Psoas muscle (tissue), 8 donors: ENCODE data around the gene PHRF1. TPM values are rescaled to one million over a fixed set of nuclear protein-coding genes. Genes with fewer than 3 reads are reported as not detected.

Experiments
- ATAC-seq, 4 donors: fragments of 200-7000 bp; cut with Tn5 transposase; one replicate each; pipeline ENCODE4 v1.9.1; 2020; ENCODE audit warnings: moderate library complexity in 3 of 4, mild to moderate bottlenecking in 2 of 4
- DNase-seq, 2 donors: peaks; one replicate each; pipeline ENCODE4 v3.0.0-alpha.2; 2020
- H3K27ac ChIP-seq: fragments of 200-600 bp; one replicate; pipeline ENCODE4 v1.8.0; 2022
- H3K27me3 ChIP-seq, 3 donors: fragments of 200-600 bp in 1 of 3; one replicate each; pipeline versions ENCODE4 v1.6.1 to v1.8.0; 2013 to 2022; ENCODE audit warnings: low read length in 2 of 3, mild to moderate bottlenecking in 2 of 3, moderate library complexity in 1 of 3; ENCODE audit not compliant: insufficient read depth in 3 of 3
- H3K36me3 ChIP-seq, 2 donors: fragments of 200-600 bp in 1 of 2; one replicate each; pipeline versions ENCODE4 v1.6.1 to v1.8.0; 2013 to 2022; ENCODE audit warnings: low read depth in 1 of 2, mild to moderate bottlenecking in 1 of 2, moderate library complexity in 1 of 2; ENCODE audit not compliant: insufficient read depth in 1 of 2
- H3K4me1 ChIP-seq: fragments of 200-600 bp; one replicate; pipeline ENCODE4 v1.8.0; 2022
- H3K4me3 ChIP-seq: fragments of 200-600 bp; one replicate; pipeline ENCODE4 v1.8.0; 2022; ENCODE audit warnings: mild to moderate bottlenecking
- H3K9me3 ChIP-seq: fragments of 200-600 bp; one replicate; pipeline ENCODE4 v1.8.0; 2022
- CTCF ChIP-seq: fragments of 200-600 bp; IDR thresholded peaks from one replicate; pipeline ENCODE4 v1.8.0; 2022; ENCODE audit warnings: antibody characterized with exemption
- WGBS, 3 donors: extraction: QIAGEN DNeasy Blood & Tissue Kit; methylation state at CpG; one replicate each; pipeline versions ENCODE4 v1.1.6 to v1.1.7; 2013; 5-methylcytosine and 5-hydroxymethylcytosine counted together
- intact Hi-C, 2 donors: fragments of 100-400 bp; cut with DNase I; formaldehyde crosslinking; loops; one replicate each; pipeline versions ENCODE4 v1.11.0 to v1.14.2; 2022
- polyA plus RNA-seq, 3 donors: library from polyadenylated mRNA; stranded (reverse); fragments of 200-250 nt; gene quantifications; one replicate each; pipeline ENCODE4 v1.2.3, GENCODE V29; 2013
- total RNA-seq, 4 donors: library from RNA; stranded (reverse); fragmentation: NEBNext Ultra II Directional in 2 of 4; extraction: Animal tissue kit (Norgen Biotek cat#: 25700) in 2 of 4; gene quantifications; one replicate each; pipeline versions ENCODE4 v1.2.1 to v1.2.4, GENCODE V29; 2021 to 2023
- donor health status: healthy with polysubstance abuse.
- donor health status: DM: no; HTN: no; CAD: no; lungs with moderate emphysema.
- donor health status: Bipolar disorder and iron deficiency.
- donor health status: healthy.
- donor health status: DM: yes; HTN: yes; CAD: no.
- donor health status: DM: no; HTN: no; CAD: no.
- donor health status: DM: no; HTN: no; CAD: no.
- donor health status: DM: yes; HTN: yes; CAD: no.

PHRF1 gene
- total and polyA plus RNA-seq, 7 donors: 11.7 to 31.2 (median 19.8) TPM

DNA sequence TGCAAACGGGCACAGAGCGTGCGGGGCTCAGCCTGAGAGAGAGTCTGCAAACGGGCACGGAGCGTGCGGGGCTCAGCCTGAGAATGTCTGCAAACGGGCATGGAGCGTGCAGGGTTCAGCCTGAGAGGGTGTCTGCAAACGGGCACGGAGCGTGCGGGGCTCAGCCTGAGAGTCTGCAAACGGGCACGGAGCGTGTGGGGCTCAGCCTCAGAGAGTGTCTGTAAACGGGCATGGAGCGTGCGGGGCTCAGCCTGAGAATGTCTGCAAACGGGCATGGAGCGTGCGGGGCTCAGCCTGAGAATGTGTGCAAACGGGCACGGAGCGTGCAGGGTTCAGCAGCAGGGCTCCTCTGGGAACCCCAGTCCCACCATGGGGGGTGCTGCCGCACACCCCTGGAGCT is 13.5 kb downstream of the PHRF1 start:
- ATAC-seq (no peak), DNase-seq (no peak)
- Histone ChIP-seq H3K27me3 (no peaks in the 10 kb centered on the region), H3K4me3 (no peak overlapping the region), H3K36me3 (peaks cover 0 to 95% of the 10 kb centered on the region in 2 donors), H3K4me1 (no peaks in the 10 kb centered on the region), H3K9me3 (no peaks in the 10 kb centered on the region), H3K27ac (no peak overlapping the region)
- intact Hi-C loops: no loop called here
- 94 to 95% (median 94%) methylated on average over 26 of the region's 26 CpGs for WGBS, 3 donors
- no peak for TF ChIP-seq CTCF

GRCh38 chr11:590997-591396 is 14.7 kb downstream of the PHRF1 start:
- H3K9me3 ChIP-seq: no peaks in the 10 kb centered on the region
- no peak overlapping the region for H3K4me3 ChIP-seq
- DNase-seq (no peak), ATAC-seq (no peak)
- no peak for TF ChIP-seq CTCF
- no peaks in the 10 kb centered on the region for H3K4me1 ChIP-seq
- 72 to 82% (median 82%) methylated on average over 11 of the region's 11 CpGs for WGBS, 3 donors
- intact Hi-C loops: no loop called here
- peaks cover 0 to 100% of the 10 kb centered on the region in 2 donors for H3K36me3 ChIP-seq
- H3K27ac ChIP-seq: no peak overlapping the region
- H3K27me3 ChIP-seq: no peaks in the 10 kb centered on the region

DNA sequence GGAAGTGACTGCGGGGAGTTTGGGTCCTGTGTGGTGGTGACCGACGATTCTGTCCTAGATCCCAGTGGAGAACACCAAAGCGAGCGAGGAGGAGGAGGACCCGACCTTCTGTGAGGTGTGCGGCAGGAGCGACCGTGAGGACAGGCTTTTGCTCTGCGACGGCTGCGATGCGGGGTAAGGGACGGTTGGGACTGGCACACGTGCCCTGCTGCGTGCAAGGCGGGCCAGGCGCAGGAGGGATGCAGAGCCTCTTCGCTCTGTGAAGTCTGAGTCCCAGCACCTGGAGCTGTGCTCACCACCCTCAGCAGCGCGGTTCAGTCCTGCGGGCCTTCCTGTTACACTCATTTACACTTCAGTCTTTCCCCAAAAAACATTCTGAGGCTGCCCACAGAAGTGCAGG is 16.2 kb downstream of the PHRF1 start:
- no peaks in the 10 kb centered on the region for H3K4me1 ChIP-seq
- no peak for TF ChIP-seq CTCF
- H3K4me3 ChIP-seq: no peak overlapping the region
- WGBS, 3 donors: 95 to 97% (median 96%) methylated on average over 22 of the region's 22 CpGs
- no peak for DNase-seq
- no peaks in the 10 kb centered on the region for H3K9me3 ChIP-seq
- no peak for ATAC-seq
- no peaks in the 10 kb centered on the region for H3K27me3 ChIP-seq
- H3K36me3 ChIP-seq: peaks cover 0 to 99% of the 10 kb centered on the region in 2 donors
- no peak overlapping the region for H3K27ac ChIP-seq
- intact Hi-C loops: no loop called here

- H3K4me1 ChIP-seq: no peaks in the 10 kb centered on the region
- H3K9me3 ChIP-seq: no peaks in the 10 kb centered on the region
- 68 to 77% (median 70%) methylated on average over 10 of the region's 10 CpGs for WGBS, 3 donors
- H3K27ac ChIP-seq: no peak overlapping the region
- ATAC-seq (no peak), DNase-seq (no peak)
- H3K36me3 ChIP-seq: peaks cover 0 to 99% of the 10 kb centered on the region in 2 donors
- no peak overlapping the region for H3K4me3 ChIP-seq
- H3K27me3 ChIP-seq: no peaks in the 10 kb centered on the region
- intact Hi-C loops: no loop called here
- TF ChIP-seq CTCF: no peak
These were observed 16.6 kb downstream of the PHRF1 start for GRCh38 chr11:592918-593317.

DNA sequence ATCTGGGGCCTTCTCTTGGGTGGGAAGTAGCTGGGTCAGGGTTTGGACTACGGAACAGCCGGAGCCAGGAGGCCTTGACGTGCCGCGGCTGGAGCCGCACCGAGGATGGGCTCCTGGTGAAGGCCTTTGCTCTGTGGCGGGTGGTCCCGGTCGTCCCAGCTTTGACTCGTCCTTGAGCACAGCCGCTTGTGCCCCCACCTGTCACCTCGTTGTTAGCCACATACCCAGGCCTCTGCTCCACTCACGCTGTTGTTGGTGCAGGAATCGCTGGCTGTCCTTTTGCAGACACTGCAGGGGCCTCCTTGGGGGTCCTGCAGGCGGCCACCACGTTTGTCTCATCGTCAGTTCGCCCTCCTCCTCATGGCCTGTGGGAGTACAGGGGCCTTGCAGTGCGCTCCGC is 17.1 kb downstream of the PHRF1 start:
- TF ChIP-seq CTCF: no peak

More for the DNA sequence above, 17.1 kb downstream of the PHRF1 start:
- intact Hi-C loops: no loop called here
- H3K9me3 ChIP-seq: no peaks in the 10 kb centered on the region
- H3K27ac ChIP-seq: no peak overlapping the region
- no peaks in the 10 kb centered on the region for H3K4me1 ChIP-seq
- ATAC-seq (no peak), DNase-seq (no peak)
- H3K36me3 ChIP-seq: peaks cover 0 to 99% of the 10 kb centered on the region in 2 donors
- no peaks in the 10 kb centered on the region for H3K27me3 ChIP-seq
- no peak overlapping the region for H3K4me3 ChIP-seq
- WGBS, 3 donors: 89 to 93% (median 90%) methylated on average over 21 of the region's 21 CpGs
